ENCODE results near the gene IRGQ. TPM values are rescaled to one million over a fixed set of nuclear protein-coding genes. Genes with fewer than 3 reads are reported as not detected.

The IRGQ gene
- total RNA-seq, 2 experiments from 2014 or later, result 19.8 to 24.6 TPM

Other genes starting within 250 kb of the IRGQ start
- not detected for gene CD177, start 242.4 kb downstream of the IRGQ start, total RNA-seq
- not detected for gene TEX101, start 181.2 kb downstream of the IRGQ start, total RNA-seq
- gene LYPD3, start 130.5 kb downstream of the IRGQ start, total RNA-seq, result 1 to 10 TPM; 5.2 to 5.3 TPM
- 10 to 100 TPM; 12.7 to 13.1 TPM for gene PHLDB3, start 91.4 kb downstream of the IRGQ start, total RNA-seq
- gene ETHE1, start 68.9 kb downstream of the IRGQ start, total RNA-seq, result 10 to 100 TPM; 41.5 to 44.8 TPM
- gene ZNF575, start 62.9 kb downstream of the IRGQ start, total RNA-seq, result 1 to 10 TPM; 2.0 to 2.2 TPM
- 10 to 100 TPM; 35.4 to 36.8 TPM for gene XRCC1, start 20.6 kb downstream of the IRGQ start, total RNA-seq
- gene PINLYP, start 20.3 kb downstream of the IRGQ start, total RNA-seq, result 10 to 100 TPM; 14.3 to 16.8 TPM
- gene ZNF576, start 461 bp upstream of the IRGQ start, total RNA-seq, result 10 to 100 TPM; 11.7 to 14.9 TPM
- under 1 TPM; 0.54 to 0.60 TPM for gene SRRM5, start 16.0 kb upstream of the IRGQ start, total RNA-seq
- gene ZNF428, start 23.5 kb upstream of the IRGQ start, total RNA-seq, result 10 to 100 TPM; 16.8 to 19.7 TPM
- gene CADM4, start 43.7 kb upstream of the IRGQ start, total RNA-seq, result under 1 TPM; 0.26 to 0.29 TPM
- 1 to 10 TPM; 6.5 to 7.6 TPM for gene PLAUR, start 74.0 kb upstream of the IRGQ start, total RNA-seq
- gene IRGC, start 119.9 kb upstream of the IRGQ start, total RNA-seq, result not detected
- 10 to 100 TPM; 55.7 to 58.1 TPM for gene SMG9, start 158.8 kb upstream of the IRGQ start, total RNA-seq
- gene KCNN4, start 184.8 kb upstream of the IRGQ start, total RNA-seq, result 10 to 100 TPM; 38.9 to 41.5 TPM
- 1 to 10 TPM; 1.6 TPM for gene LYPD5, start 206.3 kb upstream of the IRGQ start, total RNA-seq
- gene ZNF283, start 231.2 kb upstream of the IRGQ start, total RNA-seq, result 1 to 10 TPM; 5.6 to 7.2 TPM

Data from activated naive CD8-positive, alpha-beta T cell treated with anti-CD3 and anti-CD28 coated beads for 36 hours (primary cell).